ENCODE results near the gene VTI1A.

DNA sequence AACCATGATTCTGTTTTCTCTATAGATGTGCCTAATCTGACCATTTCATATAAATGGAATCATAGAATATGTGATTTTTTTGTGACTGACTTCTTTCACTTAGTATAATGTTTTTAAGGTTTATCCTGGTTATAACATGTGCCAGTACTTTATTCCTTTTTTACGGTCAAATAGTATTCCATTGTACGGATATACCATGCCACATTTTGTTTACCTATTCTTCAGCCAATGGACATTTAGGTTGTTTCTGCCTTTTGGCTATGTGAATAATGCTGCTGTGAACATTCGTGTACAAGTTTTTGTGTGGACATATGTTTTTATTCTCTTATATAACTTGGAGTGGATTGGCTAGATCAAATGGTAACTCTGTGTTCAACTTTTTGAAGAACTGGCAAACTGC lies 324.7 kb downstream of the VTI1A start:
- TF ChIP-seq, protein P1, sequence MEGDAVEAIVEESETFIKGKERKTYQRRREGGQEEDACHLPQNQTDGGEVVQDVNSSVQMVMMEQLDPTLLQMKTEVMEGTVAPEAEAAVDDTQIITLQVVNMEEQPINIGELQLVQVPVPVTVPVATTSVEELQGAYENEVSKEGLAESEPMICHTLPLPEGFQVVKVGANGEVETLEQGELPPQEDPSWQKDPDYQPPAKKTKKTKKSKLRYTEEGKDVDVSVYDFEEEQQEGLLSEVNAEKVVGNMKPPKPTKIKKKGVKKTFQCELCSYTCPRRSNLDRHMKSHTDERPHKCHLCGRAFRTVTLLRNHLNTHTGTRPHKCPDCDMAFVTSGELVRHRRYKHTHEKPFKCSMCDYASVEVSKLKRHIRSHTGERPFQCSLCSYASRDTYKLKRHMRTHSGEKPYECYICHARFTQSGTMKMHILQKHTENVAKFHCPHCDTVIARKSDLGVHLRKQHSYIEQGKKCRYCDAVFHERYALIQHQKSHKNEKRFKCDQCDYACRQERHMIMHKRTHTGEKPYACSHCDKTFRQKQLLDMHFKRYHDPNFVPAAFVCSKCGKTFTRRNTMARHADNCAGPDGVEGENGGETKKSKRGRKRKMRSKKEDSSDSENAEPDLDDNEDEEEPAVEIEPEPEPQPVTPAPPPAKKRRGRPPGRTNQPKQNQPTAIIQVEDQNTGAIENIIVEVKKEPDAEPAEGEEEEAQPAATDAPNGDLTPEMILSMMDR (IDR thresholded peaks at IDR 0.05; ENCODE audit: low read depth, low read length, missing input control) = no peak
- no peak for TF ChIP-seq FOXA2 (IDR thresholded peaks at IDR 0.05)

Data from liver (tissue), 2 donors.